ENCODE data around the gene OSBPL10.

DNA sequence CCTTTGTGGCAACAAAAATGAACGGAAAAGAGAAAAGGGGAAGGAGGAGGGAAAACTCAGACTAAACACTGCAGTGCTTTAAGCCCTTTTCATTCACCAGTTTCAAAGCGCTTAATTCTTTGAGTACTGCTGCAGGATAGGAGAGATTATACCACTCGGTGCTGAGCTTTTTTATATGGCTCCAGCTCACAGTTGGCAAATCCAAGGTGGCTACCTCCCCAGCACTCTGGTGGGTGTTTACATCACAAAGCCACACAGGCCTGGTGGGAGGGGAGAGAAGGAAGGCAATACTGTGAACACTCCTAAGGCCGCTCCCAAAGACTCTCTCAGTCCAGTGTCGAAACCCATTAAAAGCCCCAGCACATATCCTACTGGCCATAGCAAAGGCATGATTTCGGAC lies 256.9 kb downstream of the OSBPL10 start:
- TF ChIP-seq, protein P1, sequence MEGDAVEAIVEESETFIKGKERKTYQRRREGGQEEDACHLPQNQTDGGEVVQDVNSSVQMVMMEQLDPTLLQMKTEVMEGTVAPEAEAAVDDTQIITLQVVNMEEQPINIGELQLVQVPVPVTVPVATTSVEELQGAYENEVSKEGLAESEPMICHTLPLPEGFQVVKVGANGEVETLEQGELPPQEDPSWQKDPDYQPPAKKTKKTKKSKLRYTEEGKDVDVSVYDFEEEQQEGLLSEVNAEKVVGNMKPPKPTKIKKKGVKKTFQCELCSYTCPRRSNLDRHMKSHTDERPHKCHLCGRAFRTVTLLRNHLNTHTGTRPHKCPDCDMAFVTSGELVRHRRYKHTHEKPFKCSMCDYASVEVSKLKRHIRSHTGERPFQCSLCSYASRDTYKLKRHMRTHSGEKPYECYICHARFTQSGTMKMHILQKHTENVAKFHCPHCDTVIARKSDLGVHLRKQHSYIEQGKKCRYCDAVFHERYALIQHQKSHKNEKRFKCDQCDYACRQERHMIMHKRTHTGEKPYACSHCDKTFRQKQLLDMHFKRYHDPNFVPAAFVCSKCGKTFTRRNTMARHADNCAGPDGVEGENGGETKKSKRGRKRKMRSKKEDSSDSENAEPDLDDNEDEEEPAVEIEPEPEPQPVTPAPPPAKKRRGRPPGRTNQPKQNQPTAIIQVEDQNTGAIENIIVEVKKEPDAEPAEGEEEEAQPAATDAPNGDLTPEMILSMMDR (IDR thresholded peaks at IDR 0.05) = no peak
- TF ChIP-seq POLR2A (IDR thresholded peaks at IDR 0.05) = no peak

Measured in ovary (tissue), 3 donors.